Ishikawa (cell line): ENCODE measurements around the gene PKNOX2.

ENCODE experiments used
- EGR1 ChIP-seq: IDR thresholded peaks from 2 replicates; pipeline ENCODE4 v1.6.1; 2012
- EP300 ChIP-seq: IDR thresholded peaks from 2 replicates; pipeline ENCODE4 v1.6.1; 2012; ENCODE audit warnings: borderline replicate concordance
- RAD21 ChIP-seq: IDR thresholded peaks from 2 replicates; pipeline ENCODE4 v1.6.1; 2012; ENCODE audit warnings: low read depth
- TAF1 ChIP-seq: IDR thresholded peaks from 2 replicates; pipeline ENCODE4 v1.6.1; 2012; ENCODE audit warnings: low read depth, mild to moderate bottlenecking
- TCF12 ChIP-seq: IDR thresholded peaks from 2 replicates; pipeline ENCODE4 v1.6.1; 2012; ENCODE audit warnings: low read depth
- TEAD4 ChIP-seq: IDR thresholded peaks from 2 replicates; pipeline ENCODE4 v1.6.1; 2012
- YY1 ChIP-seq: IDR thresholded peaks from 2 replicates; pipeline ENCODE4 v1.6.1; 2012; ENCODE audit warnings: low read depth
- ZBTB7A ChIP-seq: IDR thresholded peaks from 2 replicates; pipeline ENCODE4 v1.6.1; 2012; ENCODE audit warnings: low read depth
- TF ChIP-seq, protein P1 (sequence below): IDR thresholded peaks from 2 replicates; pipeline ENCODE4 v1.6.1; 2012
- TF ChIP-seq, protein P2 (sequence below): IDR thresholded peaks from 2 replicates; pipeline ENCODE4 v1.6.1; 2012; ENCODE audit warnings: low read depth, mild to moderate bottlenecking
- TF ChIP-seq, protein P3 (sequence below): IDR thresholded peaks from 2 replicates; pipeline ENCODE4 v1.6.1; 2012

DNA sequence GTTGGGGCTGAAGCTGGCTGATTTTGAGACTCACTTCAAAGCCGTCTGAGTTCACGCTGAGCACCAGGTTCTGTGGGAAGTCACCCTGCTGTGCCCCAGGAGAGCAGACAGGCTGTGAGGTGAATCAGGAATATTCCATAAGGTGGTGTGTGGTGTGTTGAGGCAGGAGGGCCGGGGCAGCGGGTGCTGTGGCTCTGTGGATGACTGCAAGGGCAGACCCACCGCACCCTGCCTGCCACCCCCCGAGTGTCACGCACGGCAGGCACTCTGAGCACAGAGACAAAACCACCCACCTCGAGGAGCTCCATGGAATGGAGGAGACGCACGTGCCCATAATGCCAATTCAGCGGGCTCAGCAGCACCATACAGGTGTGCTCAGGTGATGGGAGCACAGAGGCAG is 147.8 kb downstream of the PKNOX2 start:
- TF ChIP-seq RAD21 = no peak
- no peak for TF ChIP-seq EP300
- TF ChIP-seq, protein P1, sequence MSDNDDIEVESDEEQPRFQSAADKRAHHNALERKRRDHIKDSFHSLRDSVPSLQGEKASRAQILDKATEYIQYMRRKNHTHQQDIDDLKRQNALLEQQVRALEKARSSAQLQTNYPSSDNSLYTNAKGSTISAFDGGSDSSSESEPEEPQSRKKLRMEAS = no peak
- TF ChIP-seq ZBTB7A = no peak
- TF ChIP-seq TCF12 = no peak
- TF ChIP-seq, protein P2, sequence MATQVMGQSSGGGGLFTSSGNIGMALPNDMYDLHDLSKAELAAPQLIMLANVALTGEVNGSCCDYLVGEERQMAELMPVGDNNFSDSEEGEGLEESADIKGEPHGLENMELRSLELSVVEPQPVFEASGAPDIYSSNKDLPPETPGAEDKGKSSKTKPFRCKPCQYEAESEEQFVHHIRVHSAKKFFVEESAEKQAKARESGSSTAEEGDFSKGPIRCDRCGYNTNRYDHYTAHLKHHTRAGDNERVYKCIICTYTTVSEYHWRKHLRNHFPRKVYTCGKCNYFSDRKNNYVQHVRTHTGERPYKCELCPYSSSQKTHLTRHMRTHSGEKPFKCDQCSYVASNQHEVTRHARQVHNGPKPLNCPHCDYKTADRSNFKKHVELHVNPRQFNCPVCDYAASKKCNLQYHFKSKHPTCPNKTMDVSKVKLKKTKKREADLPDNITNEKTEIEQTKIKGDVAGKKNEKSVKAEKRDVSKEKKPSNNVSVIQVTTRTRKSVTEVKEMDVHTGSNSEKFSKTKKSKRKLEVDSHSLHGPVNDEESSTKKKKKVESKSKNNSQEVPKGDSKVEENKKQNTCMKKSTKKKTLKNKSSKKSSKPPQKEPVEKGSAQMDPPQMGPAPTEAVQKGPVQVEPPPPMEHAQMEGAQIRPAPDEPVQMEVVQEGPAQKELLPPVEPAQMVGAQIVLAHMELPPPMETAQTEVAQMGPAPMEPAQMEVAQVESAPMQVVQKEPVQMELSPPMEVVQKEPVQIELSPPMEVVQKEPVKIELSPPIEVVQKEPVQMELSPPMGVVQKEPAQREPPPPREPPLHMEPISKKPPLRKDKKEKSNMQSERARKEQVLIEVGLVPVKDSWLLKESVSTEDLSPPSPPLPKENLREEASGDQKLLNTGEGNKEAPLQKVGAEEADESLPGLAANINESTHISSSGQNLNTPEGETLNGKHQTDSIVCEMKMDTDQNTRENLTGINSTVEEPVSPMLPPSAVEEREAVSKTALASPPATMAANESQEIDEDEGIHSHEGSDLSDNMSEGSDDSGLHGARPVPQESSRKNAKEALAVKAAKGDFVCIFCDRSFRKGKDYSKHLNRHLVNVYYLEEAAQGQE = no peak
- no peak for TF ChIP-seq TAF1
- TF ChIP-seq TEAD4 = no peak
- TF ChIP-seq, protein P3, sequence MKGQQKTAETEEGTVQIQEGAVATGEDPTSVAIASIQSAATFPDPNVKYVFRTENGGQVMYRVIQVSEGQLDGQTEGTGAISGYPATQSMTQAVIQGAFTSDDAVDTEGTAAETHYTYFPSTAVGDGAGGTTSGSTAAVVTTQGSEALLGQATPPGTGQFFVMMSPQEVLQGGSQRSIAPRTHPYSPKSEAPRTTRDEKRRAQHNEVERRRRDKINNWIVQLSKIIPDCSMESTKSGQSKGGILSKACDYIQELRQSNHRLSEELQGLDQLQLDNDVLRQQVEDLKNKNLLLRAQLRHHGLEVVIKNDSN = no peak
- no peak for TF ChIP-seq EGR1
- TF ChIP-seq YY1 = no peak
